HepG2 (cell line): ENCODE measurements around the gene P3H4. TPM values are rescaled to one million over a fixed set of nuclear protein-coding genes. Genes with fewer than 3 reads are reported as not detected.

Experiments used
- AGO2 ChIP-seq: fragments of 200-400 bp; formaldehyde crosslinking; optimal IDR thresholded peaks from 2 replicates; pipeline ENCODE3; 2017; ENCODE audit warnings: mild to moderate bottlenecking, low read depth, low read length, moderate library complexity
- BORCS8-MEF2B ChIP-seq: sonication (generic); formaldehyde crosslinking; IDR thresholded peaks from 2 replicates; pipeline ENCODE4 v1.8.0; 2022; ENCODE audit warnings: mild to moderate bottlenecking, missing genetic modification reagents
- GATA4 ChIP-seq: sonication (generic); IDR thresholded peaks from 2 replicates; pipeline ENCODE4 v1.6.1; 2016; ENCODE audit warnings: antibody characterized with exemption, low read depth, borderline replicate concordance
- HNF4A ChIP-seq: sonication (generic); formaldehyde crosslinking; IDR thresholded peaks from 2 replicates; pipeline ENCODE4 v1.4.0; 2020; ENCODE audit warnings: missing genetic modification reagents
- NCOA2 ChIP-seq: sonication (generic); formaldehyde crosslinking; IDR thresholded peaks from 2 replicates; pipeline ENCODE4 v1.8.0; 2022; ENCODE audit warnings: inconsistent platforms
- PAF1 ChIP-seq: IDR thresholded peaks from 2 replicates; pipeline ENCODE4 v1.6.1; 2016; ENCODE audit warnings: missing genetic modification reagents, missing compliant biosample characterization
- POLR2A ChIP-seq, 2 experiments: IDR thresholded peaks; 2 replicates each; pipeline ENCODE4 v1.6.1; 2011; ENCODE audit warnings: low read depth in 2 of 2, low read length in 2 of 2, mild to moderate bottlenecking in 1 of 2, moderate library complexity in 1 of 2; ENCODE audit not compliant: insufficient read depth in 1 of 2
- PRDM10 ChIP-seq: sonication (generic); formaldehyde crosslinking; IDR thresholded peaks from 2 replicates; pipeline ENCODE4 v1.4.0; 2020; ENCODE audit warnings: low read depth, missing genetic modification reagents
- SP1 ChIP-seq, 2 experiments: fragments of 450-650 bp in 1 of 2; sonication (generic) in 1 of 2; formaldehyde crosslinking in 1 of 2; IDR thresholded peaks; 2 replicates each; pipeline versions ENCODE4 v1.4.0 to v1.6.1; 2016 to 2020; ENCODE audit warnings: missing genetic modification reagents in 1 of 2
- THAP11 ChIP-seq: IDR thresholded peaks from 2 replicates; pipeline ENCODE4 v1.6.1; 2016; ENCODE audit warnings: missing biosample characterization, missing genetic modification reagents
- U2AF1 ChIP-seq: fragments of 200-400 bp; formaldehyde crosslinking; optimal IDR thresholded peaks from 2 replicates; pipeline ENCODE3; 2017; ENCODE audit warnings: mild to moderate bottlenecking, low read depth, low read length
- ZFP36L2 ChIP-seq: sonication (generic); formaldehyde crosslinking; IDR thresholded peaks from 2 replicates; pipeline ENCODE4 v1.4.0; 2020; ENCODE audit warnings: missing genetic modification reagents
- ZNF414 ChIP-seq: sonication (generic); formaldehyde crosslinking; IDR thresholded peaks from 2 replicates; pipeline ENCODE4 v1.5.0; 2020; ENCODE audit warnings: missing genetic modification reagents
- ZNF616 ChIP-seq: sonication (generic); formaldehyde crosslinking; IDR thresholded peaks from 2 replicates; pipeline ENCODE4 v1.5.0; 2020; ENCODE audit warnings: low read depth, mild to moderate bottlenecking, missing genetic modification reagents
- ZNF619 ChIP-seq: sonication (generic); formaldehyde crosslinking; IDR thresholded peaks from 2 replicates; pipeline ENCODE4 v1.4.0; 2020; ENCODE audit warnings: mild to moderate bottlenecking, missing genetic modification reagents
- polyA plus RNA-seq, 8 experiments: library from polyadenylated mRNA; depleted of rRNA in 3 of 8; stranded (reverse) in 7 of 8; unstranded in 1 of 8; fragments of >200 nt; fragmentation: Illumina TruSeq in 4 of 8; extraction: Trizol in 4 of 8; gene quantifications; 2 replicates each; pipeline versions ENCODE4 v1.2.1 to v1.2.3, GENCODE V29; 2011 to 2016; ENCODE audit warnings: low read depth in 4 of 8, missing spikeins in 1 of 8, mixed read lengths in 1 of 8; ENCODE audit not compliant: insufficient read depth in 1 of 8
- total RNA-seq, 5 experiments: library from RNA; depleted of rRNA; stranded (reverse); fragments of >200 nt; fragmentation: Illumina TruSeq; extraction: Trizol; gene quantifications; 2 replicates each; pipeline ENCODE4 v1.2.3, GENCODE V29; 2016; ENCODE audit warnings: low read depth in 1 of 5
- TF ChIP-seq, protein P1 (sequence below): sonication (generic); formaldehyde crosslinking; IDR thresholded peaks from 2 replicates; pipeline ENCODE4 v1.5.0; 2020; ENCODE audit warnings: mild to moderate bottlenecking, missing genetic modification reagents
- TF ChIP-seq, protein P2 (sequence below): sonication (generic); formaldehyde crosslinking; IDR thresholded peaks from 2 replicates; pipeline ENCODE4 v1.9.0; 2021; ENCODE audit warnings: missing genetic modification reagents, borderline replicate concordance
- TF ChIP-seq, protein P3 (sequence below): sonication (generic); formaldehyde crosslinking; IDR thresholded peaks from 2 replicates; pipeline ENCODE4 v1.8.0; 2022; ENCODE audit warnings: mild to moderate bottlenecking, missing genetic modification reagents; ENCODE audit not compliant: insufficient replicate concordance
- TF ChIP-seq, protein P4 (sequence below): sonication (generic); formaldehyde crosslinking; IDR thresholded peaks from 2 replicates; pipeline ENCODE4 v1.8.1; 2023; ENCODE audit warnings: missing genetic modification reagents, mild to moderate bottlenecking, borderline replicate concordance

Gene P3H4
- total and polyA plus RNA-seq, 2 of the 13 experiments (the other 11 are each of a cell fraction or from before 2014, with no cell fraction given), result 37.1 to 50.6 TPM

DNA sequence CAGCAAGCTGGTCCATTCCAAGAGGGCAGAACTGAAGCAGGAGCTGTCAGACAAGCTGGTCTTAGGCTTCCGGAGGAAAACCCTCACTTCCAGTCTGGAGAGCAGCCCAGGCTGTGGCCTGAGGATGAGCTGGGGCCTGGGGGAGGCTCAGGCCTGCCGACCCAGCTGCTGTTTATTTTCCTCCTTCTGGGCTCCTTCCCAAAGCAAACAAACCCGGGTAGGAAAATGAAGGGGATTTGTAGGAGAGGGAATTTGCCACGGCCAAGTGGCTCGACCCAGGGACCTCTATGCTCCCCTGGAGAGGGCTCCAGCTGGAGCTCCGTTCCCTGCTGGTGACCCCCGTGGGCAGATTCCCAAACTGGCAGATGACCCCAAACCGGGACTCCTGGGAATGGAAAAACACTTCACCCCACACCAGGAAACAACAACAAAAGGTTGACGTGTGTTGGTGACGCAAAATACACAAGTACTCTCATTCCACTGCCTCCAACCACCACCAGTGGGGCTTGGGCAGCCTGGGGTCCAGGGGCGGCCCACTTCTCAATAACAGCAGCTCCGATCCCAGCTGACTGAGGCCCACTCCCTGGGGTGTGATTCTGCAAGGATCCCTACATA lies 34.1 kb downstream of the P3H4 start (continued):
- TF ChIP-seq, protein P1, sequence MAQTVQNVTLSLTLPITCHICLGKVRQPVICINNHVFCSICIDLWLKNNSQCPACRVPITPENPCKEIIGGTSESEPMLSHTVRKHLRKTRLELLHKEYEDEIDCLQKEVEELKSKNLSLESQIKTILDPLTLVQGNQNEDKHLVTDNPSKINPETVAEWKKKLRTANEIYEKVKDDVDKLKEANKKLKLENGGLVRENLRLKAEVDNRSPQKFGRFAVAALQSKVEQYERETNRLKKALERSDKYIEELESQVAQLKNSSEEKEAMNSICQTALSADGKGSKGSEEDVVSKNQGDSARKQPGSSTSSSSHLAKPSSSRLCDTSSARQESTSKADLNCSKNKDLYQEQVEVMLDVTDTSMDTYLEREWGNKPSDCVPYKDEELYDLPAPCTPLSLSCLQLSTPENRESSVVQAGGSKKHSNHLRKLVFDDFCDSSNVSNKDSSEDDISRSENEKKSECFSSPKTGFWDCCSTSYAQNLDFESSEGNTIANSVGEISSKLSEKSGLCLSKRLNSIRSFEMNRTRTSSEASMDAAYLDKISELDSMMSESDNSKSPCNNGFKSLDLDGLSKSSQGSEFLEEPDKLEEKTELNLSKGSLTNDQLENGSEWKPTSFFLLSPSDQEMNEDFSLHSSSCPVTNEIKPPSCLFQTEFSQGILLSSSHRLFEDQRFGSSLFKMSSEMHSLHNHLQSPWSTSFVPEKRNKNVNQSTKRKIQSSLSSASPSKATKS, result no peak
- TF ChIP-seq, protein P2, sequence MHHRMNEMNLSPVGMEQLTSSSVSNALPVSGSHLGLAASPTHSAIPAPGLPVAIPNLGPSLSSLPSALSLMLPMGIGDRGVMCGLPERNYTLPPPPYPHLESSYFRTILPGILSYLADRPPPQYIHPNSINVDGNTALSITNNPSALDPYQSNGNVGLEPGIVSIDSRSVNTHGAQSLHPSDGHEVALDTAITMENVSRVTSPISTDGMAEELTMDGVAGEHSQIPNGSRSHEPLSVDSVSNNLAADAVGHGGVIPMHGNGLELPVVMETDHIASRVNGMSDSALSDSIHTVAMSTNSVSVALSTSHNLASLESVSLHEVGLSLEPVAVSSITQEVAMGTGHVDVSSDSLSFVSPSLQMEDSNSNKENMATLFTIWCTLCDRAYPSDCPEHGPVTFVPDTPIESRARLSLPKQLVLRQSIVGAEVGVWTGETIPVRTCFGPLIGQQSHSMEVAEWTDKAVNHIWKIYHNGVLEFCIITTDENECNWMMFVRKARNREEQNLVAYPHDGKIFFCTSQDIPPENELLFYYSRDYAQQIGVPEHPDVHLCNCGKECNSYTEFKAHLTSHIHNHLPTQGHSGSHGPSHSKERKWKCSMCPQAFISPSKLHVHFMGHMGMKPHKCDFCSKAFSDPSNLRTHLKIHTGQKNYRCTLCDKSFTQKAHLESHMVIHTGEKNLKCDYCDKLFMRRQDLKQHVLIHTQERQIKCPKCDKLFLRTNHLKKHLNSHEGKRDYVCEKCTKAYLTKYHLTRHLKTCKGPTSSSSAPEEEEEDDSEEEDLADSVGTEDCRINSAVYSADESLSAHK (CRISPR knock-in tag), result no peak
- no peak for TF ChIP-seq BORCS8-MEF2B
- no peak for TF ChIP-seq ZFP36L2
- 0 out of 2 replicates have a peak, but pooled peaks have one; percentile 19 for TF ChIP-seq THAP11 (CRISPR knock-in tag)
- TF ChIP-seq AGO2, result no peak
- peak; percentile 49; the same call in 1 of the 2 replicates for TF ChIP-seq ZNF414 (CRISPR knock-in tag)
- peak; percentile 17; the same call in 1 of the 2 replicates for TF ChIP-seq ZNF616 (CRISPR knock-in tag)
- TF ChIP-seq ZNF619, result no peak
- TF ChIP-seq GATA4, result no peak
- TF ChIP-seq PRDM10, result peak; percentile 56
- peak; percentile 50; the same call in 1 of the 2 replicates for TF ChIP-seq NCOA2 (CRISPR knock-in tag)
- TF ChIP-seq, protein P3, sequence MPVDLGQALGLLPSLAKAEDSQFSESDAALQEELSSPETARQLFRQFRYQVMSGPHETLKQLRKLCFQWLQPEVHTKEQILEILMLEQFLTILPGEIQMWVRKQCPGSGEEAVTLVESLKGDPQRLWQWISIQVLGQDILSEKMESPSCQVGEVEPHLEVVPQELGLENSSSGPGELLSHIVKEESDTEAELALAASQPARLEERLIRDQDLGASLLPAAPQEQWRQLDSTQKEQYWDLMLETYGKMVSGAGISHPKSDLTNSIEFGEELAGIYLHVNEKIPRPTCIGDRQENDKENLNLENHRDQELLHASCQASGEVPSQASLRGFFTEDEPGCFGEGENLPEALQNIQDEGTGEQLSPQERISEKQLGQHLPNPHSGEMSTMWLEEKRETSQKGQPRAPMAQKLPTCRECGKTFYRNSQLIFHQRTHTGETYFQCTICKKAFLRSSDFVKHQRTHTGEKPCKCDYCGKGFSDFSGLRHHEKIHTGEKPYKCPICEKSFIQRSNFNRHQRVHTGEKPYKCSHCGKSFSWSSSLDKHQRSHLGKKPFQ (CRISPR knock-in tag), result no peak
- no peak for TF ChIP-seq SP1 (IDR thresholded peaks at IDR 0.05)
- TF ChIP-seq SP1 (CRISPR knock-in tag; IDR thresholded peaks at IDR 0.05), result no peak
- TF ChIP-seq POLR2A (IDR thresholded peaks at IDR 0.05; ENCODE audit: insufficient read depth in 1 of 2, low read depth in 2 of 2, low read length in 2 of 2), result no peak
- no peak for TF ChIP-seq U2AF1
- TF ChIP-seq HNF4A (CRISPR knock-in tag), result peak; percentile 44
- no peak for TF ChIP-seq PAF1 (CRISPR knock-in tag)
- TF ChIP-seq, protein P4, sequence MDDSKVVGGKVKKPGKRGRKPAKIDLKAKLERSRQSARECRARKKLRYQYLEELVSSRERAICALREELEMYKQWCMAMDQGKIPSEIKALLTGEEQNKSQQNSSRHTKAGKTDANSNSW (CRISPR knock-in tag), result no peak
